Measurements from ENCODE around the gene AFAP1L2.

AFAP1L2 gene

DNA sequence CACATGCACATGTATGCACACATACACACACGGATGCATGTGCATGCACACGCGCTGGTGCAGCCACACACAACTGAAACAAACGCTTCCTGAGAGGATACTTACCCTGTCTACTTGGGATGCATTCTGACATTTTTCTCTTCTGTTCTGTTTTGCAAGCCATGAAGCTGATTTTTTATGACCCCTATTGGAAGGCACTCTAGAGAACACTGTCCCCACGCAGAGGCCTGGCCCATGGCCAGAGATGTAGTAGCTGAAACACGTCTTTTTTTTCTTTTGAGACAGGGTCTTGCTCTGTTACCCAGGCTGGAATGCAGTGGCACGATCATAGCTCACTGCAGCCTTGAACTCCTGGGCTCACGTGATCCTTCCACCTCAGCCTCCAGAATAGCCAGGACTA lies 117.4 kb downstream of the AFAP1L2 start:
- Histone ChIP-seq H3K27me3 (ENCODE audit: control insufficient read depth, low read length) (no peaks in the 10 kb centered on the region), H3K9me3 (ENCODE audit: control insufficient read depth, insufficient read depth, low read length) (no peaks in the 10 kb centered on the region), H3K36me3 (ENCODE audit: control insufficient read depth, low read length) (no peaks in the 10 kb centered on the region), H3F3A (ENCODE audit: control insufficient read depth, insufficient read depth) (no peaks in the 10 kb centered on the region), H3K79me2 (ENCODE audit: control insufficient read depth, low read length) (no peaks in the 10 kb centered on the region), H3K27ac (ENCODE audit: low read depth, low read length) (no peak overlapping the region), H3K9me2 (replicated peaks; ENCODE audit: control insufficient read depth, low read length) (no peaks in the 10 kb centered on the region), H3K4me1 (ENCODE audit: control insufficient read depth, low read length) (no peaks in the 10 kb centered on the region), H3K4me2 (ENCODE audit: low read length) (no peak overlapping the region), H4K20me1 (ENCODE audit: control insufficient read depth, insufficient read depth, low read depth, low read length) (no peaks in the 10 kb centered on the region), H3K4me3 (ENCODE audit: low read length) (no peak overlapping the region)
- TF ChIP-seq EZH2phosphoT487 (IDR thresholded peaks at IDR 0.05; ENCODE audit: borderline replicate concordance, low read length): no peak
- TF ChIP-seq, protein P1, sequence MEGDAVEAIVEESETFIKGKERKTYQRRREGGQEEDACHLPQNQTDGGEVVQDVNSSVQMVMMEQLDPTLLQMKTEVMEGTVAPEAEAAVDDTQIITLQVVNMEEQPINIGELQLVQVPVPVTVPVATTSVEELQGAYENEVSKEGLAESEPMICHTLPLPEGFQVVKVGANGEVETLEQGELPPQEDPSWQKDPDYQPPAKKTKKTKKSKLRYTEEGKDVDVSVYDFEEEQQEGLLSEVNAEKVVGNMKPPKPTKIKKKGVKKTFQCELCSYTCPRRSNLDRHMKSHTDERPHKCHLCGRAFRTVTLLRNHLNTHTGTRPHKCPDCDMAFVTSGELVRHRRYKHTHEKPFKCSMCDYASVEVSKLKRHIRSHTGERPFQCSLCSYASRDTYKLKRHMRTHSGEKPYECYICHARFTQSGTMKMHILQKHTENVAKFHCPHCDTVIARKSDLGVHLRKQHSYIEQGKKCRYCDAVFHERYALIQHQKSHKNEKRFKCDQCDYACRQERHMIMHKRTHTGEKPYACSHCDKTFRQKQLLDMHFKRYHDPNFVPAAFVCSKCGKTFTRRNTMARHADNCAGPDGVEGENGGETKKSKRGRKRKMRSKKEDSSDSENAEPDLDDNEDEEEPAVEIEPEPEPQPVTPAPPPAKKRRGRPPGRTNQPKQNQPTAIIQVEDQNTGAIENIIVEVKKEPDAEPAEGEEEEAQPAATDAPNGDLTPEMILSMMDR (IDR thresholded peaks at IDR 0.05; ENCODE audit: low read depth, low read length, poor library complexity, severe bottlenecking): no peak

DNA sequence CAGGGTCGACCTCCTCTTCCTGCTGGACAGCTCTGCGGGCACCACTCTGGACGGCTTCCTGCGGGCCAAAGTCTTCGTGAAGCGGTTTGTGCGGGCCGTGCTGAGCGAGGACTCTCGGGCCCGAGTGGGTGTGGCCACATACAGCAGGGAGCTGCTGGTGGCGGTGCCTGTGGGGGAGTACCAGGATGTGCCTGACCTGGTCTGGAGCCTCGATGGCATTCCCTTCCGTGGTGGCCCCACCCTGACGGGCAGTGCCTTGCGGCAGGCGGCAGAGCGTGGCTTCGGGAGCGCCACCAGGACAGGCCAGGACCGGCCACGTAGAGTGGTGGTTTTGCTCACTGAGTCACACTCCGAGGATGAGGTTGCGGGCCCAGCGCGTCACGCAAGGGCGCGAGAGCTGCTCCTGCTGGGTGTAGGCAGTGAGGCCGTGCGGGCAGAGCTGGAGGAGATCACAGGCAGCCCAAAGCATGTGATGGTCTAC lies 118.3 kb downstream of the AFAP1L2 start:
- no peak overlapping the region for H3K27ac ChIP-seq (ENCODE audit: low read depth, low read length)
- H3F3A ChIP-seq (ENCODE audit: control insufficient read depth, insufficient read depth): no peaks in the 10 kb centered on the region
- H3K4me2 ChIP-seq (ENCODE audit: low read length): no peak overlapping the region
- no peaks in the 10 kb centered on the region for H3K27me3 ChIP-seq (ENCODE audit: control insufficient read depth, low read length)
- no peaks in the 10 kb centered on the region for H3K9me3 ChIP-seq (ENCODE audit: control insufficient read depth, insufficient read depth, low read length)
- H3K79me2 ChIP-seq (ENCODE audit: control insufficient read depth, low read length): no peaks in the 10 kb centered on the region
- H3K9me2 ChIP-seq (replicated peaks; ENCODE audit: control insufficient read depth, low read length): no peaks in the 10 kb centered on the region
- no peaks in the 10 kb centered on the region for H3K4me1 ChIP-seq (ENCODE audit: control insufficient read depth, low read length)
- no peaks in the 10 kb centered on the region for H3K36me3 ChIP-seq (ENCODE audit: control insufficient read depth, low read length)
- no peak overlapping the region for H3K4me3 ChIP-seq (ENCODE audit: low read length)
- TF ChIP-seq EZH2phosphoT487 (IDR thresholded peaks at IDR 0.05; ENCODE audit: borderline replicate concordance, low read length): no peak
- TF ChIP-seq, protein P1 (IDR thresholded peaks at IDR 0.05; ENCODE audit: low read depth, low read length, poor library complexity, severe bottlenecking): no peak
- H4K20me1 ChIP-seq (ENCODE audit: control insufficient read depth, insufficient read depth, low read depth, low read length): no peaks in the 10 kb centered on the region

DNA sequence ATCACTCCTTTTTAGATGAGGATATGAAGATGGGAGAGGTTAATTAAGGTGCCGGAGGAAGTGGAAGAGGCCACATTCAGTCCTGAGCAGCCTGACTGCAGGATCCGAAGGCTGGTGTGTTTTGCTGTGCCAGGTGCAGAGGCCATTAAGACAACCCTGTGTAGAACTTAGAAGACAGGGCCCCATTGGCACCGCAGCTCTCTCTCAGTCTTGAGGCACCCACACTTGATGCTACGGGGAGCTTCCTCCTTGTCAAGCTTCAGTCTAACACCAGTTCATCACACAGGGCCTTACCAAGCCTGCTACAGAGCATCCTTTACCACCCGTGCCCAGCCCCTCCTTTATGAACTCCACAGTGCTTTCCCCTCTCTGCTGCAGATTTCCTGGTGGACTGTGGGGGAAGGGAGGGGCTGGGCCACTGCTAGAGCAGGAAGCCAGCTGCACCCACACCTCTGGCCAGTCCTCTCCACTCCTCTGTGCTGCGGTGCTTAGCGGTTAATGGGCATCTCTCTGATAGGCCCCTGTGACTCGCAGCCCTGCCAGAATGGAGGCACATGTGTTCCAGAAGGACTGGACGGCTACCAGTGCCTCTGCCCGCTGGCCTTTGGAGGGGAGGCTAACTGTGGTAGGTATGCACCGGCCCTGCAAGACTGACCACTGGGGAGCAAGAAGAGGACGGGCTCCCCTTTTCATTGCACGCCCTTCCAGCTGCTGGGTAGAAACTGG lies 119.8 kb downstream of the AFAP1L2 start:
- H3K27ac ChIP-seq (ENCODE audit: low read depth, low read length): no peak overlapping the region
- H3F3A ChIP-seq (ENCODE audit: control insufficient read depth, insufficient read depth): no peaks in the 10 kb centered on the region

More for the DNA sequence above, 119.8 kb downstream of the AFAP1L2 start:
- H3K9me2 ChIP-seq (replicated peaks; ENCODE audit: control insufficient read depth, low read length): no peaks in the 10 kb centered on the region
- no peak overlapping the region for H3K4me3 ChIP-seq (ENCODE audit: low read length)
- H4K20me1 ChIP-seq (ENCODE audit: control insufficient read depth, insufficient read depth, low read depth, low read length): no peaks in the 10 kb centered on the region
- no peak overlapping the region for H3K4me2 ChIP-seq (ENCODE audit: low read length)
- H3K36me3 ChIP-seq (ENCODE audit: control insufficient read depth, low read length): no peaks in the 10 kb centered on the region
- no peaks in the 10 kb centered on the region for H3K4me1 ChIP-seq (ENCODE audit: control insufficient read depth, low read length)
- no peaks in the 10 kb centered on the region for H3K79me2 ChIP-seq (ENCODE audit: control insufficient read depth, low read length)
- no peaks in the 10 kb centered on the region for H3K9me3 ChIP-seq (ENCODE audit: control insufficient read depth, insufficient read depth, low read length)
- TF ChIP-seq, protein P1 (IDR thresholded peaks at IDR 0.05; ENCODE audit: low read depth, low read length, poor library complexity, severe bottlenecking): no peak
- no peak for TF ChIP-seq EZH2phosphoT487 (IDR thresholded peaks at IDR 0.05; ENCODE audit: borderline replicate concordance, low read length)
- no peaks in the 10 kb centered on the region for H3K27me3 ChIP-seq (ENCODE audit: control insufficient read depth, low read length)
